ENCODE data around the gene FHIP1B.

Gene FHIP1B

DNA sequence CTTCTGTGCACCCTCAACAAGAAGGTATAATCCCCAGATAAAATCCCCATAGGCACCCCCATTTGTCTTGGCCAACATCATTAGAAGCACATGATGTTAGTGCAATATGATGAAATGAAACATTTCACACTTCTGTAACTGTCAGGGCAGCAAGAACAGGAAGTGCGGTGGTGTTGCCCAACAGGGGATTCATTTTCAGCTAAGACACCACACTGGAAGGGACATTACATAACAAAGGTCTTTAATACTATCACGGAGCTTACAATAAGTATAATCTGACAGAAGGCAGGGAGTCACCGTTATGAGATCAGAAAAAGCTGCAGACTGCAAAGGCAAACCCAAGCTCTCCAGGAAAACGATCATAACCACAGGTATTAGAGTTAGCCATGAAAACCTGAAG, 33.5 kb downstream of the FHIP1B start:
- no peak for DNase-seq (ENCODE audit: low read depth)

DNA sequence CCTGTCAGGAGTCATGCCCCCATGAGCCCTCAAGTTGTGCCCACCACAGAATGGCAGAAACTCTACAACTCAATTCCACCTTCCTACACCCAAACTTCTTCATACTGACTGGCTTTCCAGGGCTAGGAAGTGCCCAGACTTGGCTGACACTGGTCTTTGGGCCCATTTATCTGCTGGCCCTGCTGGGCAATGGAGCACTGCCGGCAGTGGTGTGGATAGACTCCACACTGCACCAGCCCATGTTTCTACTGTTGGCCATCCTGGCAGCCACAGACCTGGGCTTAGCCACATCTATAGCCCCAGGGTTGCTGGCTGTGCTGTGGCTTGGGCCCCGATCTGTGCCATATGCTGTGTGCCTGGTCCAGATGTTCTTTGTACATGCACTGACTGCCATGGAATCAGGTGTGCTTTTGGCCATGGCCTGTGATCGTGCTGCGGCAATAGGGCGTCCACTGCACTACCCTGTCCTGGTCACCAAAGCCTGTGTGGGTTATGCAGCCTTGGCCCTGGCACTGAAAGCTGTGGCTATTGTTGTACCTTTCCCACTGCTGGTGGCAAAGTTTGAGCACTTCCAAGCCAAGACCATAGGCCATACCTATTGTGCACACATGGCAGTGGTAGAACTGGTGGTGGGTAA, 35.1 kb downstream of the FHIP1B start, which contains the start of gene OR52W1:
Gene OR52W1 (plus strand): TSS at position 51 of the 637 bp plus-strand sequence. CDS start 0 bp downstream, at position 51.
- DNase-seq (ENCODE audit: low read depth): no peak

DNA sequence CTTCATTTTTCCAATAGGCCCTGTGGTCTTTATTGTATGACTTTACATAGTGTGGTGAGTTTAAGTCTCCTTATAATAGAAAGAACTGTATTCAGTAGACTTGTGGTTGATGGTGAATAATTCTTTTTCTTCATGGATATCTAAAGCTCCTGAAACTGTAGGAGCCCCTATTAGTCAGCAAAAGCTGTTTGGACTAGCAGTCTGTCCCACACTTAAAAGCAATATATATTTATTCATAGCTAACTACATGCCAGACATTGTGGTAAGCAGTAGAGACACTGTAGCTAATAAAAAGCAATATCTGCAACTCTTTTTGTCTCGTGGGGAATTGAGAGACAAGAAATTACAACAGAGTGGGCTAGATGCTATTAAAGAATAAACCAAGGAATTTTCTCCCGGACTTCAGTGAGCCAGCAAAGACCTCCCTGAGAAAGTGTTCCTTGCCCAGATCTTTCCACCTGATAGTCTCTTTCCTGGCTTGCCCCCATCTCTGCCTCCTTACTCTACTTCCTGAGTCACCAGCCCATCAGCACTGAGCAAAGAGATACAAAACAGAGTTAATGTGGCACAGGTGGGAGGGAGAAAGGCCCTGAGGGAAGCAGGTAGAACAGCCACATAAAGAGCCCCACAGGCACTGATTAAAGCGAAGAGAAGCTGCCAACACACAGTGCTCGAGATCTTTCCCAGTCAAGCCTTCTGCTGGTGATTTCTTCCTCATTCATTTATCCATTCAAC, 36.8 kb downstream of the FHIP1B start:
- DNase-seq (ENCODE audit: low read depth): no peak

DNA sequence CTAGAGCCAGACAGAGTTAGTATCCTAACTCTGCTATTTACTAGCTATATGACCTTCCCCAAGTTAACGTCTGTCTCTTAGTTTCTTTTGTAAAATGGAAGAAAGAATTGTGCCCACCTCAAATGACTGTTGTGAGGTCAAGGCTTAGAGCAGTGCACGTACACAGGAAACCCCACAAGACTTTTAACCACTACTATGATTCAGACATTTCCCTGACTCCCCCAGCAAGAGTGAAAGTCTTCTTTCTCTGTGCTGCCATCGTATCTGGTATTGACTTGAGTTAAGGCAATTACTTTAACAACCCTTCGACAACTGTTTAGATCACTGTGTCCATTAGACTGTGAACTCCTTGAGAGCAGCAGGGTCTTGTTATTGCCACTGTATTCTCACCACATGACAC, 38.0 kb downstream of the FHIP1B start:
- DNase-seq (ENCODE audit: low read depth): no peak

DNA sequence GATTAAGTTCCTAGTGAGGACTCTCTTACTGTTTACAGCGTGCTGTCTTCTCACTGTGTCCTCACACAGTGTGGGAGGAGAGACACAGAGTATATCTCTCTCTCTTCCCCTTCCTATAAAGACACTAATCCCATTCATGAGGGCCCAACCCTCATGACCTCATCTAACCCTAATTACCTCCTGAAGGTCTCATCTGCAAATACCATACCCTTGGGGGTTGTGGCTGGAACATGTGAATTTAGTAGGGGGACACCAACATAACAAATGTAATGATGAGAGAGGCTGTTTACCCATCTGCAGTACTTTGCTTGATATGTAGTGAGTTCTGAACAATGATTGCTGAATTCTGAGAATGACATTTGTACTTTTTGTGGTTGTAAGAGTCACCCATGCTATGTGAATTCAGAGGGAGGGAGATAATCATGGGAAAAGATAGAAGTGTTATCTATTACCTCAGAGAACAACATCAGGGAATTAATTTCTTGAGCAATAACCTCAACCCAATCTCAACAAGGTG, 40.3 kb downstream of the FHIP1B start:
- DNase-seq (ENCODE audit: low read depth): no peak

DNA sequence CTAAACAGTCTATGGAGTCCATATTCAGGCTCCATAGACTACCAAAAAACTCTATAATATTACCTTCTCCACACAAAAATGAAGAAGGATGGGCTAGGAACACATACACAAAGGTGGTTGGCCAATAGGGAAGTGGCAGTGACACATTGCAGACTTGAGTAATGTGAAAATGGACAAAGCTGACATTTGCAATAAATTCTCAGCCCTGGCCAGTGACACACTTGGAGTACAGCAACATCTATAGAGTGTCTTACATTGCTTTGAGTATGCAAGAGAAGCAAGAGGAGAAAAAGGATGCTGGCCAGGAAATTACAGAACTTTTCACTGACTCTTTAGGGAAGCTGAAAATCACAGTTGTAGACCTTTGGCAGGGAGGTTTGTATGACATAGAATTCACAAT, 42.7 kb downstream of the FHIP1B start:
- DNase-seq (ENCODE audit: low read depth): no peak

DNA sequence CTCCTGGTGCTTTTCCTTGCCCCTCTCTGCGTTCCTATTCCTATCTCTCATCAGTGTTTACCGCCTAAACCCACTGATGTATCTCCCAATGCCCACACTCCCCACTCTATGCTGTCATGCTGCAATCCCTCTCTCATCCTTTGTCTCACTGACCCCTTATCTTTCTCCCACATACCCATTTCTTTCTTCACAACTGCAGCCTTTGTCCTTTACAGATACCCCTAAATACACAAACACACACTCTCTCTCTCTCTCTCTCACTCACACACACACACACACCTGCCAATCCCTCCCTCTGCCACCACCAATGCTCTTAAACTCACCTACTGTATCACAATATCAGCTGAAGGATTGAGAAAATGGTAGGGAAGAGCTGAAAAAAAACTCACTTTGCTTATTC, 59.0 kb downstream of the FHIP1B start:
- DNase-seq (ENCODE audit: low read depth): no peak

DNA sequence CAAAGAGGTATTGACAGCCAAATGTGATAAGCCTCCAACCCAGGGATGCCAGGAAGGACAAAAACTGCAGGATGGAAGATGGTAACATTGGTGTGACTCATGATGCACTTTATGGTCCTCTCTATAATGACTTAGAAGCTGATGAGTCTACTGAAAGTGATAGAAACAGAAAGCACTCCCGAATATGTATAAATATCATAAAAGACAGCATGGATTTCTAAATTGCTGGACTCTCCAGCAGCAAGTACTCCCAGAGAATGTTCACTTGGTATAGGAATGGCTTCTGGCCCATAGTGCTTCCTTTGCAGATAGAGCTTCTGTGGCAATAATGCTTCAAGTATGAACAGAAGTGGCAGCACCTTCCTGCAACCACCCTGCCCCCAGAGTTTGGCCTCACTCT, 64.2 kb downstream of the FHIP1B start, which contains the start of gene OR52B2:
Gene OR52B2 (minus strand): TSS at position 101 of the 400 bp plus-strand sequence. CDS start 0 bp downstream, at position 101.
- no peak for DNase-seq (ENCODE audit: low read depth)

All from ELR (cell line).